DMS114 treated with DMSO at 0.1 percent for 48 hours (cell line): ENCODE data around the gene SURF2.

ENCODE experiments used
- DNase-seq: peaks from one replicate; lab custom pipeline; 2025; ENCODE audit not compliant: unreplicated experiment; lab: John Stamatoyannopoulos, UW

SURF2 gene

DNA sequence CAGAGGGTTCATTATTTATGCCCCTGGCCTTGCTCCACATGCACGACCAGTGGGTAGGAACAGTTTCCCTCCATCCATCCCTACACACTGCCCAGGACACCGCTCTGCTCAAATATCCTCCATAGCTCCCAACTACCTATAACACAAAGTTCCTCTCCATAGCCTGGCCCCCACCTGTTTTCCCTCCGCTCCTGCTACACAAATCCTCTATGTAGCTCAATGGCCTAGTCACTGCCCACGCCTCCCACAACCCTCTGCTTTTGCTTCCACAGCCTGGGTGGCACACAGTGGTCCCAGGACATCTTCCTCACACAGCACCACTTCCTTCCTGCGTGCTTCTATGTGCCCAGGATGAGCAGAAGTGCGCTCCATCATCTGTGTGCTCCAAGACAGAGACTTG, 41.0 kb downstream of the SURF2 start:
- DNase-seq = no peak

DNA sequence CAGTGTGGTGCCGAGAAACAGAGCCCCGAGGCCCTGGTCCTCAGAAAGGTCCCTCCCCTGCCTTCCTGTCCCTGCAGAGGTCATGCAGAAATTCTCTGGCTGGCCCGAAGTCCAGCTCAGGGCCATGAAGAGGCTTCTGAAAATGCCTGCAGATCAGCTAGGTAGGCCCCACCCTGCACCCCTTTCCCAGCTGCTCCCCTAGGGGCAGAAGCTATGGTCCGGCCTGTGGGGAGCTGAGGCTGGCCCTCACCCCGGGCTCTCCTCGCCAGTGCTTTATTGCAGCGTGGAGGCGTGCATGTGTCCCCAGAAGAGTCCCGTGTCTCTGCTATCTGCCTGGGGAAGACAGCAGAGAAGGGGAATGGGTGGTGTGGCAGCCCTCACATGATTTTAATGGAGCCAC, 41.5 kb downstream of the SURF2 start:
- DNase-seq = no peak

DNA sequence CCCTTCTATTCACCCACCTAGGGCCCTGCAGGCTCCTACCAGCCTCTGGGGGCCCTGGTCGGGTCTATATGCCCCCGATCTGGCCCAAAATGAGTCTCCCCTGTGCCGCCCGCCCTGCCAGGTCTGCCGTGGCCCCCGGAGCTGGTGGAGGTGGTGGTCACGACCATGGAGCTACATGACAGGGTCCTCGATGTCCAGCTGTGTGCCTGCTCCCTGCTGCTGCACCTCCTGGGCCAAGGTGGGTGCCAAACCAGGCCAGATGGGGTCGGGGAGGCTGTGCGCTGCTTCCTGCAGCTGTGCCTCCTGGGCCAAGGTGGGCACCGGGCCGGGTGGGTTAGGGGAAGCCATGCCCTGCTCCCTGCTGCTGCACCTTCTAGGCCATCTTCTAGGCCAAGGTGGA, 43.9 kb downstream of the SURF2 start:
- DNase-seq = no peak

DNA sequence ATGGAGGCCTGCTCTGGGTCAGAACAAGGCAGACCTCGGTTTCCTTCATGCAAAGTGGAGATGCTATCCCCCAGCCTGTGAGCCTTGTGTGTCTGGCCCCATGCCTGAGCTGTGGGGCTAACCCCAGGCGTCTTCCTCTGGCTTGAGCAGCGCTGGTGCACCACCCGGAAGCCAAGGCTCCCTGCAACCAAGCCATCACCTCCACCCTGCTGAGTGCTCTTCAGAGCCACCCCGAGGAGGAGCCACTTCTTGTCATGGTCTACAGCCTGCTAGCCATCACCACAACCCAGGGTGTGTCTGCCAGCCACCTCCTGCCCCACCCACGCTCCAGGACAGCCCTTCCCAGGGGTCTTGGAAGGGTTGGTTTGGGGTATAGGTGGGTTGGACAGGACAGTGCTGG, 45.2 kb downstream of the SURF2 start:
- DNase-seq = no peak

DNA sequence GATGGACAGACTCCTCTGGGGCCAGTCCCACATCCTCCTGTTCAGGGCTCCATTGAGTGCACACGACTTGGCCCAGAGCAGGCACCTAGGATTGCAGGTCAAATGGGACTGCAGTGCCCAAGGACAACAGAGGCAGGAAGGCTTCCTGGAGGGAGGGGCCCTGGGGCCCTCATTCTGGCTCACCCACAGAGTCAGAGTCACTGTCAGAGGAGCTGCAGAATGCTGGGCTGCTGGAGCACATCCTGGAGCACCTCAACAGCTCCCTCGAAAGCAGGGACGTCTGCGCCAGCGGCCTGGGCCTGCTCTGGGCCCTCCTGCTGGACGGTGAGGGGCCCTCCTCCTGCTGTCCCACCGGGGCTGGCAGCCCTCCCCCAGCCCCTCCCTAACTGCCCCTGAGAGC, 46.3 kb downstream of the SURF2 start:
- no peak for DNase-seq

DNA sequence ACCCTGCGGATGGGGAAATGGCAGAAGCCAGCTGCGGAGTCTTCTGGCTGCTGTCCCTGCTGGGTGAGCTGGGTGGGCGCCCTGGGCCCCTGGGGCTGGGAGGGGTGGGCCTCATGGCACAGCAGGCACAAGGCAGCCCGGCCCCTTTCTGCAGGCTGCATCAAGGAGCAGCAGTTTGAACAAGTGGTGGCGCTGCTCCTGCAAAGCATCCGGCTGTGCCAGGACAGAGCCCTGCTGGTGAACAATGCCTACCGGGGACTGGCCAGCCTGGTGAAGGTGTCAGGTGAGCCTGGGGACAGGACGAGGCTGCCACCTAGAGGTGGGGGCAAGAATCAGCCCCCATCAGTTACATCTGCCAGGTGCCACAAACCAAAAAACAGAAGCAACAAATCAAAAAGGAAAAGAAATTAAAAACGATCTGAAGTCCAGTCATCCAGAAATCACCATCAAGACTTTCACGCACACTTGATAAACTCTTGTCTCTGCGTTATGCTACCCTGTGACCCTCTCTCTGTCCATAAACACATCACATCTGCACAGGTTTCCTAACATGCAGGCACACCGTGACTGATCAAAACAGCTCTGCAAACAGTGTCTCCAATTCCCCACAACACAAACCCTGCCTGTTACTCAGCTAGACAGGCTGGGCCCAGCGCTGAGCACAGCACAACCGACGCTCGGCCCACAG, 47.6 kb downstream of the SURF2 start:
- peak; percentile 8 for DNase-seq

DNA sequence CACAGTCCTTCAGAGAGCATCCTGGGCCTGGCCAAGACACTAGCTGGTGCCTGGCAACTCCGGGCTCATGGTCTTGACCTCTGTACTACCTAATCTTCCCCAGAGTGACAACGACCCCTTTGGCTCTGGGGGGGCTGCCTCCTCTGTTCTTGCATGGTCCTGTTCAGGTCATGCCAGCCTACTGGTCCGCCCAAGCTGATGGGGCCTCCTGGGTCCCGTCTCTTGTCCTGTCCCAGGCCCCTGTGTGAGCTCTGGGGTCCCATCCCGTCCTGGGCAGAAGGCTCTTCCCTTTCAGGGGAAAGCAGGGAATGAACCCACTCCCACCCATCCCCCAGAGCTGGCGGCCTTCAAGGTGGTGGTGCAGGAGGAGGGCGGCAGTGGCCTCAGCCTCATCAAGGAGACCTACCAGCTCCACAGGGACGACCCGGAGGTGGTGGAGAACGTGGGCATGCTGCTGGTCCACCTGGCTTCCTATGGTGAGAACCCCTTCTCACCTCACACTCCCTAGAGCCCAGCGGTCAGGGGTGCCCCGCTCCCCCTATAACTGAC, 48.2 kb downstream of the SURF2 start:
- no peak for DNase-seq

DNA sequence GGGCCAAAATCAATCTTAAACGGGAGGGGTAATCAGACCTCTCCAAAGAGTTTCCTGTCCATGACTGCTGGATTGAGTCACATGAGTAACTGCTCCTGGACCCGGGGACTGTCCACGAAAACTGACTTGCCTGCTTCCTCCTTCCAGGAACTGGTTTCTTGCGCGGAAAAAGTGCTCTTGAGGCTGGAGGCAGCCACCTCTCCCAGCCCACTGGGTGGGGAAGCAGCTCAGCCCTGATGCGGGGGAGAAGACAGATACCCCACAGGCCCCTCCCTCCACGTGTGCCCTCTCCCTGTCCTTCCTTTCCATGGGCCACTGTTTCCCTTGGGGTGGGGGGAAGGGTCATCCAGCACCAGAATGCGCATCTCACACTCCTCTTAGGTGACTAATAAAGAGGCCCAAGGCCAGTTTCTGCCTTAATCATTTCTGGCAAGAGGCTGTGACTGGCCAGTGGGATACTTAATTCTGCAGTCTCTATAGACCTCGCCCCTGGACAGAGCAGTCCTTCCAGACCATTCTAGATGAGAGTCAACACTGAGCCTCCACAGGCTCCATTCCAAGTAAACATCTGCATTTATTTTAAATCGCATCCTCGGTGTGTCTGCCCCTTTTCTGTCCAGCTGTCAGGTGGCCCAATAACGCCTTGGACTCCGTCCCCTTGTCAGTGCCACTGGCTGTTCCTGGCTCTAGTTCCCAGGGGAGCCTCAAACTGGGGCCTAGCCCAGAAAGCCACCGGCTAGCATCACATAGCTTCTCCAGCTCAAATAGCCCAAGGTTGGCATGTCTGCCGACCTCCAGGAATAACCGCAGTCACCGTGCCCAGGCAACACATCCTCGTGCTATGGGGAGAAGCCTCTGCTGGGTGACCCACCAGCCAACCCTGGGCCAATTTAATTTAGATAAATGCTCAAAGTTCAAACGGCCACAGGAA, 49.4 kb downstream of the SURF2 start:
- no peak for DNase-seq

DNA sequence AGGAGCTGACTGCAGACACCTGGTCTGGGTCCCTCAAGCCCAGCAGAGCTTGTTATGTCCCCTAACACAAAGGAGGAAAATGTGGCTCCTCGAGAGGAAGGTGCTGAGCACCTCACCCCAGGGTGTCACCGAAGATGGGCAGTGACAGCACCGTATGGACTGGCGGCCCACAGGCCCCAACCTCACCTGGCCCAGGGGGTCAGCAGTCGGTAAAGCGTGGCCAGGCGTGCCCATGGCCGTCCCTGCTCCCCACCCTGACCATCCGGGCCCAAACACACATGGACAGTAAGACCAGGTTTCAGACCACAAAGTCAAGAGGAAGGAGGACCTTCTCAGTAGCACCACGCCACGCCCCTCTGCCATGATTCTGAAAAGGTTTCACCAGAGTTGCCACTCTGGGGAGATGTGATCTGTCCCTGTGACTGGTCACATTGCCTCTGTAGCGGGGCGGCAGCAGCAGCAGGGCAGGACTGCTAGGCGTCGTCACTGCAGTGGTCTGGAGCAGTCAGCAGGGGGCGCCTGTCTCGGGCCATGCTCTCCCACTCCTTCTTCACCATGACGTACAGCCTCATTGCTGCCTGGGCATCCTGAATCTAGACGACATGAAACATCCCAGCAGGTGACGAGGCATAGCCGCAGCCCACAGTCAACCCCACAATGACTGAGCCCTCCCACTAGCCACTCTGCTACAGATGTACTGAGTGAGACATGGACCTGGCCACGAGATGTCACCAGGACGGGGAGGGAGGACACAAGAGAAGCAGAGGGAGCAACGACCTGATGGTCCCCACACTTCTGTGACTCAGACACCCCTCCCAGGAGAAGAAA, 50.3 kb downstream of the SURF2 start:
- peak; percentile 40 for DNase-seq

DNA sequence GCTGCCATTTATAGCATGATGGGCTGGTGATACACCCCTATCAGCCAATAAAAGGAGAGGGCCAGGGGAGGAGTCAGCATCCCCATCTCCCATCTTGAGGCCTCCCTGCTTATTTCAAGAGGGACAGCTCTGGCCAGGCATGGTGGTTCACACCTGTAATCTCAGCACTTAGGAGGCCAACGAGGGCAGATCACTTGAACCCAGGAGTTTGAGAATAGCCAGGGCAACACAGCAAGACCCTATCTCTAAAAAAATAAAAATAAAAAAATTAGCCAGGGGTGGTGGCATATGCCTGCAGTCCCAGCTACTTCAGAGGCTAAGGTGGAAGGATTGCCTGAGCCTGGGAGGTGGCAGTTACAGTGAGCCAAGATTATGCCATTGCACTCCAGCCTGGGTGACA, 51.7 kb downstream of the SURF2 start:
- no peak for DNase-seq
